Transverse colon (tissue), 4 donors: ENCODE measurements around the gene MPP4.

Experiments used
- EP300 ChIP-seq: sonication (generic); formaldehyde crosslinking; IDR thresholded peaks from one replicate; pipeline ENCODE4 v1.6.1; 2017; ENCODE audit warnings: antibody characterized with exemption, low read depth
- POLR2A ChIP-seq: fragments of 450-650 bp; IDR thresholded peaks from one replicate; pipeline ENCODE4 v1.6.1; 2016; ENCODE audit warnings: antibody characterized with exemption, mild to moderate bottlenecking, moderate library complexity
- POLR2AphosphoS5 ChIP-seq, 3 donors: sonication (generic); formaldehyde crosslinking; IDR thresholded peaks; one replicate each; pipeline ENCODE4 v1.6.1; 2016; ENCODE audit warnings: antibody characterized with exemption in 3 of 3
- TF ChIP-seq, protein P1 (sequence below), 5 experiments: fragments of 200-600 bp in 3 of 5; fragments of 450-650 bp in 2 of 5; sonication (generic) in 3 of 5; IDR thresholded peaks; 1 replicate in 2 of 5; 2 replicates in 3 of 5; pipeline ENCODE4 v1.5.1; 2016 to 2017; ENCODE audit warnings: antibody characterized with exemption in 5 of 5, inconsistent platforms in 3 of 5, mild to moderate bottlenecking in 2 of 5, moderate library complexity in 1 of 5

DNA sequence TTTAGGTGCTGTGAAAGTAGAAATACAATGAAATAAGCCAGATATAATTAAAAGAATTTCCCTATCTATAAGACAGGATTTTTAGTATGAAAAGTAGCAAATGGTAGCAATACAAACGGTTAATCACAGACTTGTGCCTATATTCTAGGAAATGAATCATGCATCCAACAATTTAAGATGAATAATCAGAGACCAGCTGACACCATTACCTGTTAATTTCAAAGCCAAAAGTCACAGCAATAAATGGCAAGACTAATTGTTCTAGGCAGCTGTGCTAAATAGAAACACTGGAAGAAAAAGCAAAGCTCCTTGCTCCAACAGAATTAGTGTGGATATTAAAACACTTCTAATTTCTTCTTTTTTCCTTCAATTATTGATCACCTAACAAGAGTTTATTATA, 35.1 kb upstream of the MPP4 start:
- TF ChIP-seq, protein P1, sequence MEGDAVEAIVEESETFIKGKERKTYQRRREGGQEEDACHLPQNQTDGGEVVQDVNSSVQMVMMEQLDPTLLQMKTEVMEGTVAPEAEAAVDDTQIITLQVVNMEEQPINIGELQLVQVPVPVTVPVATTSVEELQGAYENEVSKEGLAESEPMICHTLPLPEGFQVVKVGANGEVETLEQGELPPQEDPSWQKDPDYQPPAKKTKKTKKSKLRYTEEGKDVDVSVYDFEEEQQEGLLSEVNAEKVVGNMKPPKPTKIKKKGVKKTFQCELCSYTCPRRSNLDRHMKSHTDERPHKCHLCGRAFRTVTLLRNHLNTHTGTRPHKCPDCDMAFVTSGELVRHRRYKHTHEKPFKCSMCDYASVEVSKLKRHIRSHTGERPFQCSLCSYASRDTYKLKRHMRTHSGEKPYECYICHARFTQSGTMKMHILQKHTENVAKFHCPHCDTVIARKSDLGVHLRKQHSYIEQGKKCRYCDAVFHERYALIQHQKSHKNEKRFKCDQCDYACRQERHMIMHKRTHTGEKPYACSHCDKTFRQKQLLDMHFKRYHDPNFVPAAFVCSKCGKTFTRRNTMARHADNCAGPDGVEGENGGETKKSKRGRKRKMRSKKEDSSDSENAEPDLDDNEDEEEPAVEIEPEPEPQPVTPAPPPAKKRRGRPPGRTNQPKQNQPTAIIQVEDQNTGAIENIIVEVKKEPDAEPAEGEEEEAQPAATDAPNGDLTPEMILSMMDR (IDR thresholded peaks at IDR 0.05), result no peak
- TF ChIP-seq POLR2AphosphoS5 (IDR thresholded peaks at IDR 0.05), result no peak
- no peak for TF ChIP-seq POLR2A
- TF ChIP-seq EP300, result no peak
